ENCODE measurements around the gene SCRT2. TPM values are rescaled to one million over a fixed set of nuclear protein-coding genes. Genes with fewer than 3 reads are reported as not detected.
"Not testable (repeated sequence)": the region's sequence is repeated elsewhere in the genome, so short reads cannot be mapped to it uniquely, and the experiment has no call there.

SCRT2 gene
- polyA plus RNA-seq, 1 donor, result not detected

- DNase-seq, result peak; percentile 80
Observed at GRCh38 chr20:653110-653589, 22.5 kb downstream of the SCRT2 start, which contains the start of gene SRXN1. TSS of gene SRXN1 (minus strand) at chr20:653200. CDS start at chr20:653185, 15 bp downstream.

GRCh38 chr20:652615-653109, 22.9 kb downstream of the SCRT2 start:
- DNase-seq, result no peak

GRCh38 chr20:651713-652614, 23.6 kb downstream of the SCRT2 start:
- DNase-seq, result no peak

GRCh38 chr20:650954-651353, 24.6 kb downstream of the SCRT2 start:
- no peak for DNase-seq

GRCh38 chr20:650281-650680, 25.3 kb downstream of the SCRT2 start:
- DNase-seq, result no peak

- no peak for DNase-seq
Observed at GRCh38 chr20:647479-648019, 28.1 kb downstream of the SCRT2 start.

GRCh38 chr20:646868-647233, 28.8 kb downstream of the SCRT2 start:
- DNase-seq, result no peak

- no peak for DNase-seq
Observed at GRCh38 chr20:646107-646867, 29.3 kb downstream of the SCRT2 start.

GRCh38 chr20:645318-646106, 30.1 kb downstream of the SCRT2 start:
- peak; percentile 72 for DNase-seq

GRCh38 chr20:644692-645317, 30.8 kb downstream of the SCRT2 start:
- no peak for DNase-seq

GRCh38 chr20:642398-643174, 33.0 kb downstream of the SCRT2 start:
- DNase-seq, result peak; percentile 65

GRCh38 chr20:642013-642397, 33.6 kb downstream of the SCRT2 start:
- not testable (repeated sequence) for DNase-seq

GRCh38 chr20:641516-641875, 34.1 kb downstream of the SCRT2 start:
- DNase-seq, result no peak

- no peak for DNase-seq
Observed at GRCh38 chr20:640674-641515, 34.7 kb downstream of the SCRT2 start.

- DNase-seq, result no peak
Observed at GRCh38 chr20:638579-638978, 37.0 kb downstream of the SCRT2 start.

- no peak for DNase-seq
Observed at GRCh38 chr20:637559-637958, 38.0 kb downstream of the SCRT2 start.

- no peak for DNase-seq
Observed at GRCh38 chr20:635893-636338, 39.7 kb downstream of the SCRT2 start.

- no peak for DNase-seq
Observed at GRCh38 chr20:635028-635892, 40.3 kb downstream of the SCRT2 start.

Measured in left kidney (tissue), 2 donors.